Ishikawa (cell line): ENCODE results near the gene KRT1.

Source experiments
- CEBPB ChIP-seq: IDR thresholded peaks from 2 replicates; pipeline ENCODE4 v1.6.1; 2012
- EP300 ChIP-seq: IDR thresholded peaks from 2 replicates; pipeline ENCODE4 v1.6.1; 2012; ENCODE audit warnings: borderline replicate concordance
- RAD21 ChIP-seq: IDR thresholded peaks from 2 replicates; pipeline ENCODE4 v1.6.1; 2012; ENCODE audit warnings: low read depth
- TAF1 ChIP-seq: IDR thresholded peaks from 2 replicates; pipeline ENCODE4 v1.6.1; 2012; ENCODE audit warnings: low read depth, mild to moderate bottlenecking
- TCF12 ChIP-seq: IDR thresholded peaks from 2 replicates; pipeline ENCODE4 v1.6.1; 2012; ENCODE audit warnings: low read depth
- YY1 ChIP-seq: IDR thresholded peaks from 2 replicates; pipeline ENCODE4 v1.6.1; 2012; ENCODE audit warnings: low read depth
- TF ChIP-seq, protein P1 (sequence below): IDR thresholded peaks from 2 replicates; pipeline ENCODE4 v1.6.1; 2012

DNA sequence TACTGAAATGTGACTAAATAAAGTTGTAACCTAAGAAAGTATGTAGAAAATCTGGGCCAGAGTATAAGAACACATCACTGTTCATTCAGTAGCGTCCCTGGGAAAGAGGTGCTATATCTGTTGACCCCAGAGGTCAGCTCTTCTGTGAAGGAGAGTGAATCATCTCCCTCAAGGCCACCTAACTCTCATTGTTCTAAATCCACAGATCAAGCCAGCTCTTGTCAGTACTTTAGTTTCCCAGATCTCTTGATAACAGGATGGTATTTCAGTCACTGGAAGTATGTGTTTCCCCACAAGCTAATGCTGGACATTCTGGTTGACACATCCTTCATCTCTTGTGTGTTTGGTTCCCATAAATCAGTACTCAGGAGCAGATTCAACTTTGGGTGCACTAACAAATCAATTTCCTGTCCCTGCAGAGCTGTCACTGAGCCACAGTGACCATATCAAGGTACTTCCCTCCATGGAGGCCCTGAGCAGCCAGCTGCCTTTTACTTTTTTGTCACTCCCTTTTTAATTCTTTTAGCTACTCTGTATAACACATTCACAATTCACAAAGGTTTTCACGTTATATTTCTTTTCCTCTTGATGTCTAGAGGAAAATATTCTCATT is 7.8 kb downstream of the KRT1 start:
- TF ChIP-seq, protein P1, sequence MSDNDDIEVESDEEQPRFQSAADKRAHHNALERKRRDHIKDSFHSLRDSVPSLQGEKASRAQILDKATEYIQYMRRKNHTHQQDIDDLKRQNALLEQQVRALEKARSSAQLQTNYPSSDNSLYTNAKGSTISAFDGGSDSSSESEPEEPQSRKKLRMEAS: no peak
- TF ChIP-seq TCF12: no peak
- no peak for TF ChIP-seq CEBPB
- no peak for TF ChIP-seq EP300
- no peak for TF ChIP-seq TAF1
- TF ChIP-seq RAD21: no peak
- TF ChIP-seq YY1: no peak
